Left ventricle myocardium inferior (tissue), 1 donor: ENCODE measurements around the gene NOTCH4. TPM values are rescaled to one million over a fixed set of nuclear protein-coding genes. Genes with fewer than 3 reads are reported as not detected.

Source experiments
- DNase-seq: peaks from one replicate; pipeline ENCODE4 v3.0.0-alpha.2; 2020
- H3K27ac ChIP-seq: fragments of 200-600 bp; replicated peaks from 2 replicates; pipeline ENCODE4 v1.8.0; 2021
- H3K27me3 ChIP-seq: fragments of 200-600 bp; 2 replicates; pipeline ENCODE4 v1.8.0; 2021; ENCODE audit warnings: low read depth
- H3K36me3 ChIP-seq: fragments of 200-600 bp; 2 replicates; pipeline ENCODE4 v1.8.0; 2021
- H3K4me1 ChIP-seq: fragments of 200-600 bp; 2 replicates; pipeline ENCODE4 v1.8.0; 2021
- H3K4me3 ChIP-seq: fragments of 200-600 bp; 2 replicates; pipeline ENCODE4 v1.8.0; 2021; ENCODE audit warnings: mild to moderate bottlenecking, moderate library complexity
- H3K9me3 ChIP-seq: fragments of 200-600 bp; replicated peaks from 2 replicates; pipeline ENCODE4 v1.8.0; 2021
- CTCF ChIP-seq: fragments of 200-600 bp; IDR thresholded peaks from 2 replicates; pipeline ENCODE4 v1.8.0; 2021; ENCODE audit warnings: antibody characterized with exemption, mild to moderate bottlenecking, borderline replicate concordance
- intact Hi-C: fragments of 100-400 bp; cut with micrococcal nuclease; formaldehyde crosslinking; loops from one replicate; pipeline ENCODE4 v1.11.0; 2022
- total RNA-seq: library from RNA; stranded (reverse); fragmentation: NEBNext Ultra II Directional; extraction: Animal tissue kit (Norgen Biotek cat#: 25700); gene quantifications from one replicate; pipeline ENCODE4 v1.2.1, GENCODE V29; 2021
- donor health status: DM: no; HTN: yes; CAD: no; lungs with severe emphysema.

NOTCH4 gene
- total RNA-seq, 1 donor from 2014 or later, result 23.0 TPM

DNA sequence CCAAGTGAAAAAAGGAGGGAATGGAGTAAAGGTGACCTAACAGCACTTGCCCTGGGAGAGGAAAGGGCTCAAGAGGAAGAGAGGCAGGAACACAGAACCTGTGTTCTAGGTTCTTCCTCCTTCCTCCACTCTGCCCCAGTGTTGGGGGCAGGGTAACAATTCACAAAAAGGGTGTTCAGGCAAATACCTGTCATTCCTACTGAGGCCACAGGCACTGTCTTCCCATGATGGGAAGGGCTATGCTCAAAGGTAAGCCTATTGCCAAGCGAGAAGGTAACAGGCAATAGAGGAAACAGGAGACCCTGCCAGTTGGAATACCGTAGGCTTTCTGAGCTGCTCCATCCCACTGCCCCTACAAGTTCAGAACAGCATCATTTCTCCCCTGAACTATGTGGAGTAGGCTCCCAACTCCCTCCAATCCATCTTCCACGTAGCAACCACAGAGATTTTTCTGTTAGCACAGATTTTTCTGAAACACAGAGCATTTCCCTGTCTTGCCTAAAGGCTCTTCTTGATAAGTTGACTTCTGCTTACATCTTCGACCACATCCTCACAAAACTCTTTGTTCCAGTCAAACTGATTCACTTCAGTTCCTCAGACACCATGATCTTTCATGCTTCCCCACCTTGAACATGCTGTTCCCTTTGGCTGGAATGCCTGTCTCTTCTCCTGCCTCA, 50.7 kb downstream of the NOTCH4 start:
- Histone ChIP-seq H3K4me1 (peaks cover 34% of the 10 kb centered on the region), H3K27me3 (no peaks in the 10 kb centered on the region), H3K27ac (no peak overlapping the region), H3K9me3 (no peaks in the 10 kb centered on the region), H3K4me3 (no peak overlapping the region), H3K36me3 (peaks cover 22% of the 10 kb centered on the region)
- TF ChIP-seq CTCF, result no peak
- no peak for DNase-seq
- intact Hi-C loops, result no loop called here

DNA sequence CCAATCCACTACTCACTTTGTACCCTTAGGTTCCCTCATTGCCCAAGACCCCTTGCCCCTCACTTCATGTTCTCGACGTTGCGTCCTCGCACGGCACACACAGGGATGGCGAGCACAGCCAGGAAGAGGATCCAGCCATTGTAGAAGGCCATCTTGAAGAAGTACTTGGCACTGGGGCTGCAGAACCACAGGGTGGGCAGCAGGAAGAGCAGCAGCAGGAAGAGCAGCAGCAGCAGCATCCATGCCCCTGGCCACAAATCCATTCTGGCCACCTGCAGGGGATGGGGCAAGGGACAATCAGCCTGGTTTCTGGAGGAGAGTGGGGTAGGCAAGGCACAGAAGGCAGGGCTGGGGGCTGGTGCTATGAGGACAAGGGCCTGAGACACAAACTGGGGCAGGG, 52.6 kb downstream of the NOTCH4 start:
- intact Hi-C loops, result no loop called here
- Histone ChIP-seq H3K36me3 (peaks cover 41% of the 10 kb centered on the region), H3K9me3 (no peaks in the 10 kb centered on the region)

GRCh38 chr6:32170294-32170693, 53.6 kb downstream of the NOTCH4 start:
- no peak for TF ChIP-seq CTCF
- no peak for DNase-seq
- no peak overlapping the region for H3K4me3 ChIP-seq
- no peaks in the 10 kb centered on the region for H3K27me3 ChIP-seq
- intact Hi-C loops, result no loop called here
- peaks cover 15% of the 10 kb centered on the region for H3K4me1 ChIP-seq
- no peaks in the 10 kb centered on the region for H3K9me3 ChIP-seq
- peaks cover 50% of the 10 kb centered on the region for H3K36me3 ChIP-seq
- H3K27ac ChIP-seq, result no peak overlapping the region

More for the DNA sequence above, 52.6 kb downstream of the NOTCH4 start:
- Histone ChIP-seq H3K4me3 (no peak overlapping the region), H3K27me3 (no peaks in the 10 kb centered on the region), H3K4me1 (peaks cover 23% of the 10 kb centered on the region), H3K27ac (no peak overlapping the region)
- TF ChIP-seq CTCF, result no peak
- no peak for DNase-seq

DNA sequence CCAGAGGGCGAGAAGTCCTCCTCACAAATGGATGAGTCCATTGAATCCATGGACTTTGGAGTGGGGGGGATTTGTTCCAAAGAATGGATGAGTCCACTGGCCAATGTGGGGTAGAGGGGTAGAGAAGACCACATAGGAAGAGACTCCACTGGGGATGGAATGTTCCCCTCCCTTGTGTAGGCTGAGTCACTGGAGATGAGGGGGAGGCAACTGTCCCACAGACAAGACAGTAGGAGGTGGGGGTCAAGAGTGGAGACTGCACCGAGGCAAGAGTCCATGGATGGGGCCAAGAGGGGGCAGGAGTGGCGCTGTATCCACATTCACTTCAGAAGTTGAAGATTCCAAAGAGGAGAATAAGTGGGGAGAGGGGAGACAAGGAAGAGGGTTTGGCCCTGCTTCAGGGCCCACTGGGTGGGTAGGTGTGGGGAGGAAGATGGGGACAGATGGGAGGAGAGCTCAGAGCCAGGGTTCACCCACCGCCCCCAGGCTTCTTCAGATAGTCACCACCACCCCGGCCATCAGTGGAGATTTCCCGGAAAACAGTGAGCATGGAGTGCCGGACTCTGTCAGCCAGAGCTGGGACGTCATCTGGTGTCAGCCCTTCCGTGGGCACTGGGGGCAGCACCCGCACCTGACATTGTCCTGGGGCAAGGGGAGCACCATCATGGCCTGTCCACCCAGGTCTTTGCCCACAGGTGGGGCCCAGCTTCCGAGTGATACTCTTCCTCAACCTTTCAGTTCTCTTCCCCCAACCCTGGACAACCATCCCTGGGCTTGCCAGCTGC, 54.9 kb downstream of the NOTCH4 start:
- Histone ChIP-seq H3K9me3 (no peaks in the 10 kb centered on the region), H3K4me1 (peaks cover 4% of the 10 kb centered on the region), H3K27me3 (no peaks in the 10 kb centered on the region), H3K36me3 (peaks cover 50% of the 10 kb centered on the region), H3K4me3 (no peak overlapping the region), H3K27ac (no peak overlapping the region)
- intact Hi-C loops, result no loop called here
- TF ChIP-seq CTCF, result no peak
- DNase-seq, result no peak

GRCh38 chr6:32168350-32168749, 55.5 kb downstream of the NOTCH4 start:
- intact Hi-C loops, result no loop called here
- Histone ChIP-seq H3K4me3 (no peak overlapping the region), H3K9me3 (no peaks in the 10 kb centered on the region), H3K4me1 (peaks cover 2% of the 10 kb centered on the region), H3K27ac (peak overlapping the region; percentile 15), H3K27me3 (no peaks in the 10 kb centered on the region), H3K36me3 (peaks cover 50% of the 10 kb centered on the region)
- TF ChIP-seq CTCF, result no peak
- DNase-seq, result no peak
